D721Med (cell line): ENCODE measurements around the gene MYO1G.
A peak's percentile ranks its signal among the peaks of the same experiment; 100 is the strongest.

ENCODE experiments used
- DNase-seq: peaks from one replicate; pipeline ENCODE4 v3.0.0; 2011; ENCODE audit warnings: low spot score; ENCODE audit not compliant: insufficient read length
- FAIRE-seq: peaks from 2 replicates; lab custom pipeline; 2011; peaks lifted over from hg19 to GRCh38; lab: Jason Lieb, UNC
- TF ChIP-seq, protein P1 (sequence below): IDR thresholded peaks from 2 replicates; pipeline ENCODE4 v1.5.1; 2012; ENCODE audit warnings: mild to moderate bottlenecking, control low read depth; ENCODE audit not compliant: insufficient read depth; ENCODE audit errors: missing control alignments

MYO1G gene

GRCh38 chr7:44969049-44969700 lies 9.6 kb downstream of the MYO1G start:
- TF ChIP-seq, protein P1, sequence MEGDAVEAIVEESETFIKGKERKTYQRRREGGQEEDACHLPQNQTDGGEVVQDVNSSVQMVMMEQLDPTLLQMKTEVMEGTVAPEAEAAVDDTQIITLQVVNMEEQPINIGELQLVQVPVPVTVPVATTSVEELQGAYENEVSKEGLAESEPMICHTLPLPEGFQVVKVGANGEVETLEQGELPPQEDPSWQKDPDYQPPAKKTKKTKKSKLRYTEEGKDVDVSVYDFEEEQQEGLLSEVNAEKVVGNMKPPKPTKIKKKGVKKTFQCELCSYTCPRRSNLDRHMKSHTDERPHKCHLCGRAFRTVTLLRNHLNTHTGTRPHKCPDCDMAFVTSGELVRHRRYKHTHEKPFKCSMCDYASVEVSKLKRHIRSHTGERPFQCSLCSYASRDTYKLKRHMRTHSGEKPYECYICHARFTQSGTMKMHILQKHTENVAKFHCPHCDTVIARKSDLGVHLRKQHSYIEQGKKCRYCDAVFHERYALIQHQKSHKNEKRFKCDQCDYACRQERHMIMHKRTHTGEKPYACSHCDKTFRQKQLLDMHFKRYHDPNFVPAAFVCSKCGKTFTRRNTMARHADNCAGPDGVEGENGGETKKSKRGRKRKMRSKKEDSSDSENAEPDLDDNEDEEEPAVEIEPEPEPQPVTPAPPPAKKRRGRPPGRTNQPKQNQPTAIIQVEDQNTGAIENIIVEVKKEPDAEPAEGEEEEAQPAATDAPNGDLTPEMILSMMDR: no peak
- DNase-seq: no peak
- FAIRE-seq: no peak

- TF ChIP-seq, protein P1: peak; percentile 11
- DNase-seq (no peak), FAIRE-seq (no peak)
These were observed 11.0 kb downstream of the MYO1G start for GRCh38 chr7:44967571-44968446.

DNA sequence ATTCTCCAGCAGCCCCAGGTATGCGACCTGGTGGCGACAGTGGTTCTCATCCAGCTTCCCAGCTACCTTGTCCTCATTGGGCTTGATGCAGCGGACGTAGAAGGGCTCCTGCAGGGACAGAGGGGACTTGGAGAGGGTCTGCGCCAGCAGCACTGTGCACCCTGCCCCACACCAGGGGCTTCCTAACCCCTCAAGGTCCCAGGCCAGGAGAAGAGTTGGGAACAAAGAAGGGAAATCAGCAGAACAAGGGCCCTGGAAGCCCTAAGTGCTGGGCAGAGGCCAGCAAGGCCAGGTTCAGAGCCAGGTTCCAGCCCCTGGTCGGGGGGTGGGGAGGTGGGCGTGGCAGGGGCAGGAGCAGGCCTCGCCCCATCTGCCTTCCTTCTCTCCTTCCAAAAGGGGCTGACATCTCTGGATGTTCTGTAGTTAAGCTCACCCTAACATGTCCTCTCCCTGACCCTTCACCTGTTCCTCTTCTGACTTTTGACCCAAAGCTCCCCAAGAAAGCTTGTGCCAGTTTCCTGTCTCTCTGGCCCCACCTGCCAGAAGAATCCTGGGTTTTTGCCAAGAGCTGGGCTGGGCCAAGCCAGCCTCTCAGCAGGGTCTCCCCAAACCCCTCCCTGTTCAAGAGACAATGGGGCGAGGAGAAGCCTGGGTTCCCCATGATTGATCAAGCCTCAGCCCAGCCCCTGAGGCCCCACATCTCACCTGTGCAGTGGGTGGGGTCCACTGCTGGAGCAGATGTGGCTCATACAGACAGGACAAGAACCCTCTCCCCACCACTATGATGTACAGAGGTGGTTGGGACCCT lies 11.9 kb downstream of the MYO1G start:
- no peak for DNase-seq
- FAIRE-seq: no peak
- TF ChIP-seq, protein P1: no peak

- DNase-seq (no peak), FAIRE-seq (no peak)
- TF ChIP-seq, protein P1: no peak
These were observed 12.7 kb downstream of the MYO1G start for GRCh38 chr7:44965937-44966730.

DNA sequence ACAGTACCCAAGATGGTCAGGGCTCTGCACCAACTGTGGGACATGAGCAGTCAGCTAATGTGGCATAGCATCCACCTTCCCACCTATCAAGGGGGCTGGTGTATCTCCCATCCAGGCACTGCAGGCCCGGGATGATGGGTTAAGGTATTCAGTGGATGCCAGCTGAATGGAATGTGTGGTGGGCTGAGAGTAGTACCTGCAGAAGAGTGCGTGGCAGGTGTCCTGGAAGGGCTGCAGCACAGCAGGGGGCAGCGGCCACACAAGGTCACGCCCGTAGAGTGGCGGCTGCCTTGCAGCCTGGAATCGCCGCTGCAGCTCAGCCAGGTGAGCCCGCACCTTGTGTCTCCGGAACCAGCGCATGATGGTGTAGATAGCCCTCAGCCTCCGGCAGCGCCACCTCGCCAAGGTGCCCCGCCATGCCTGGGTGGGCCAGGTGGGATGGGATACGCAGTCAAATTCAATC lies 13.3 kb downstream of the MYO1G start:
- no peak for DNase-seq
- no peak for FAIRE-seq
- TF ChIP-seq, protein P1: no peak

DNA sequence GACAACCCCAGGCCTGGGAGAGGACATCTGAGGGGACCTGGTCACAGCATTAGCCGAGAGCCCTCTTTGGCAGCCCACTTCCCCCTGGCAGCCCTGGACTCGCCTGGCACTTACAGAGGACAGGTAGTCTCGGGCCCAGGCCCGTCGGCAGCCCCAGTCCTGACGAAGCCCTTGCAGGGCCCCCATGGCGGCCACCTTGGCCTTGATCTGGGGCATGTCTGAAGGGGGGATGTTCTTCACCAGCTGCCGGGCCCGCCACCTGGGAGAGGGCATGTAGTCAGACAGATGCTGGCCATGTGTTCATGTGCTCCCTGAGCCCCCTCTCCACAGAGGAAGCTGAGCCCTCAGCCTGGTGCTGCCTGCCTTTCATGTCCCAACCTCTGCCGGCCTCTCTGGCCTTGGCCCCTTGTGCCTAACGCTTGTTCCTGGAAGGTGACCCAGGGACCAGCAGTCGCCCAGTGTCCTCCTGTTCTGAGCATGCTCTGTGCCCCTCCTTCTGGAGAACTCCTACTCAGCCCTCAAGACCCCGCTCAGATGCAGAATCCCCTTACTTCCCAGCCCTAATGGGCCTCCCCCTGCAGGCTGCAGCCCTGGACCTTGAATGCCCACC lies 13.9 kb downstream of the MYO1G start:
- DNase-seq: no peak
- FAIRE-seq: no peak
- TF ChIP-seq, protein P1: no peak
